Left ventricle myocardium inferior (tissue), 1 donor: ENCODE measurements around the gene CHCHD6. TPM values are rescaled to one million over a fixed set of nuclear protein-coding genes. Genes with fewer than 3 reads are reported as not detected.

Experiments
- DNase-seq: peaks from one replicate; pipeline ENCODE4 v3.0.0-alpha.2; 2020
- H3K27ac ChIP-seq: fragments of 200-600 bp; replicated peaks from 2 replicates; pipeline ENCODE4 v1.8.0; 2021
- H3K27me3 ChIP-seq: fragments of 200-600 bp; 2 replicates; pipeline ENCODE4 v1.8.0; 2021; ENCODE audit warnings: low read depth
- H3K36me3 ChIP-seq: fragments of 200-600 bp; 2 replicates; pipeline ENCODE4 v1.8.0; 2021
- H3K4me1 ChIP-seq: fragments of 200-600 bp; 2 replicates; pipeline ENCODE4 v1.8.0; 2021
- H3K4me3 ChIP-seq: fragments of 200-600 bp; 2 replicates; pipeline ENCODE4 v1.8.0; 2021; ENCODE audit warnings: mild to moderate bottlenecking, moderate library complexity
- H3K9me3 ChIP-seq: fragments of 200-600 bp; replicated peaks from 2 replicates; pipeline ENCODE4 v1.8.0; 2021
- CTCF ChIP-seq: fragments of 200-600 bp; IDR thresholded peaks from 2 replicates; pipeline ENCODE4 v1.8.0; 2021; ENCODE audit warnings: antibody characterized with exemption, mild to moderate bottlenecking, borderline replicate concordance
- intact Hi-C: fragments of 100-400 bp; cut with micrococcal nuclease; formaldehyde crosslinking; loops from one replicate; pipeline ENCODE4 v1.11.0; 2022
- total RNA-seq: library from RNA; stranded (reverse); fragmentation: NEBNext Ultra II Directional; extraction: Animal tissue kit (Norgen Biotek cat#: 25700); gene quantifications from one replicate; pipeline ENCODE4 v1.2.1, GENCODE V29; 2021
- donor health status: DM: no; HTN: yes; CAD: no; lungs with severe emphysema.

CHCHD6 gene
- total RNA-seq, 1 donor from 2014 or later, result 10.1 TPM

DNA sequence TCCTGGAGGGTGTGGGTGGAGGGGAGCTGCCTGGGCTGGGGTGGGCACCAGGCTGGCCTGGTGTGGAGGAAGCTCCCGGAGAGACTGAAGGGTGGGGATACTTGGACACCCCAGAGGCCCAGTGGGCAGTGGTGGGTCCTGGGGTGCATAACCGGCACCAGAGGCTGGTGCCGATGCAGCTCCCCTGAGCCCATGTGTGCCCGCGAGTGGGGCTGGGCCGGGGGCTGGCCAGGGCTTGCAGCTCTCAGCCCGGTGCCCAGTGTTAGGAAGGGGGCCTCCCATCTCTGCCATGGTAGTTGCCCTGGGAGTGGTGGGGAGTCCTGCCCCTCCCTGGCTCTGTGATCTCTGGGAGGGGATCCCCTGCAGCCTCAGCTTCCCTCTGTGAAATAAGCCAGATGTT is 288.2 kb downstream of the CHCHD6 start:
- no peak overlapping the region for H3K4me3 ChIP-seq
- no peak for TF ChIP-seq CTCF
- H3K36me3 ChIP-seq, result peaks cover 22% of the 10 kb centered on the region
- H3K27ac ChIP-seq, result peak overlapping the region; percentile 34
- intact Hi-C loops, result no loop called here
- H3K9me3 ChIP-seq, result no peaks in the 10 kb centered on the region
- no peaks in the 10 kb centered on the region for H3K27me3 ChIP-seq
- peaks cover 76% of the 10 kb centered on the region for H3K4me1 ChIP-seq
- DNase-seq, result no peak

GRCh38 chr3:126992776-126993175 is 288.7 kb downstream of the CHCHD6 start:
- Histone ChIP-seq H3K36me3 (peaks cover 22% of the 10 kb centered on the region), H3K4me3 (no peak overlapping the region), H3K9me3 (no peaks in the 10 kb centered on the region), H3K27me3 (no peaks in the 10 kb centered on the region), H3K27ac (peak overlapping the region; percentile 28), H3K4me1 (peaks cover 80% of the 10 kb centered on the region)
- no peak for TF ChIP-seq CTCF
- intact Hi-C loops, result no loop called here
- DNase-seq, result no peak

- Histone ChIP-seq H3K4me1 (peaks cover 87% of the 10 kb centered on the region), H3K9me3 (no peaks in the 10 kb centered on the region), H3K27ac (peak overlapping the region; percentile 80), H3K4me3 (no peak overlapping the region), H3K27me3 (no peaks in the 10 kb centered on the region), H3K36me3 (peaks cover 22% of the 10 kb centered on the region)
- TF ChIP-seq CTCF, result no peak
- DNase-seq, result no peak
- intact Hi-C loops, result no loop called here
These were observed 289.4 kb downstream of the CHCHD6 start for GRCh38 chr3:126993436-126993835.

DNA sequence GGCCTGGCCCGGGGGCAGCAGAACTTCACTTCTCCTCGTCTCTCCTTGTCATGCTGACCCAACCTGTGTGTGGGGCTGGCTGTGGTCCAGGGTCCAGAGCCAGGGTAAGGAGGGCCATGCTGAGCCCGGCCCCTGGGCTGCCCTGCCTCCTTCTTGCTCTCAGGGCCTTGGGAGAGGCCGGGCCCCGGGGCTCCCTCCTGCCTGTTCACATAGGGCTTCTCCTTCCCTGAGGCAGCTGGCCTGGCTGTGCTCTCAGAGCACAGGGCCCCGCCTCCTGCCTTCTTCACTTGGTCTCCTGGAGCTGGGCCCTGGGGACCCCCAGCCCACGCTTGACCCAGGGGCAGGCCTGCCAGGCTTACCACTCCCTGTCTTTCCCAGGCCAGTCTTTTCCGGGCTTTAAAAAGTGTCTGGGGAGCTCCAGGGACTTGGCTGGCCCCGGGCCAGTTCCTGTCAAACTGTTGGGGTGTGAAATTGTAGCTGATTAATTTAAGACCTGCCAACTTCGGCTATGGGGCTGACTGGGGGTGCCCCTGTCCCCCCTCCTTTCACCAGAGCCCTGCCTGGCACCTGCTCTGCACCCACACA is 290.7 kb downstream of the CHCHD6 start:
- DNase-seq, result peak; percentile 78
- intact Hi-C loops, result no loop called here
- Histone ChIP-seq H3K36me3 (peaks cover 9% of the 10 kb centered on the region), H3K27me3 (no peaks in the 10 kb centered on the region), H3K4me1 (peaks cover 98% of the 10 kb centered on the region), H3K4me3 (peak overlapping the region; percentile 27), H3K27ac (peak overlapping the region; percentile 80), H3K9me3 (no peaks in the 10 kb centered on the region)
- no peak for TF ChIP-seq CTCF

GRCh38 chr3:126995254-126995780 is 291.3 kb downstream of the CHCHD6 start:
- no peak for DNase-seq
- Histone ChIP-seq H3K9me3 (no peaks in the 10 kb centered on the region), H3K27ac (peak overlapping the region; percentile 80), H3K36me3 (peaks cover 4% of the 10 kb centered on the region), H3K27me3 (no peaks in the 10 kb centered on the region), H3K4me3 (no peak overlapping the region), H3K4me1 (peaks cover 94% of the 10 kb centered on the region)
- intact Hi-C loops, result no loop called here
- no peak for TF ChIP-seq CTCF
